HG02588 (cell line): ENCODE measurements around the gene RBSN.

Experiments
- ATAC-seq: cut with Tn5 transposase; IDR thresholded peaks from one replicate; pipeline ENCODE4 v1.9.1; 2021; ENCODE audit warnings: mild to moderate bottlenecking, moderate library complexity; ENCODE audit not compliant: unreplicated experiment

RBSN gene

GRCh38 chr3:15063238-15063637, 35.7 kb downstream of the RBSN start:
- ATAC-seq: no peak

- no peak for ATAC-seq
Observed at GRCh38 chr3:15060029-15060428, 38.9 kb downstream of the RBSN start.

- no peak for ATAC-seq
Observed at GRCh38 chr3:15056676-15057404, 42.1 kb downstream of the RBSN start.

GRCh38 chr3:15055019-15055557, 43.9 kb downstream of the RBSN start:
- peak; percentile 36 for ATAC-seq

- ATAC-seq: no peak
Observed at GRCh38 chr3:15053541-15053940, 45.4 kb downstream of the RBSN start.

- no peak for ATAC-seq
Observed at GRCh38 chr3:15052335-15053242, 46.4 kb downstream of the RBSN start.

GRCh38 chr3:15051531-15051930, 47.4 kb downstream of the RBSN start:
- peak; percentile 61 for ATAC-seq

- ATAC-seq: peak; percentile 81
Observed at GRCh38 chr3:15050405-15051092, 48.4 kb downstream of the RBSN start.

GRCh38 chr3:15049584-15049983, 49.4 kb downstream of the RBSN start:
- ATAC-seq: no peak

- ATAC-seq: no peak
Observed at GRCh38 chr3:15045667-15046066, 53.3 kb downstream of the RBSN start.

GRCh38 chr3:15044326-15044725, 54.6 kb downstream of the RBSN start:
- ATAC-seq: no peak

- ATAC-seq: no peak
Observed at GRCh38 chr3:15043408-15044171, 55.4 kb downstream of the RBSN start.

GRCh38 chr3:15042936-15043335, 56.0 kb downstream of the RBSN start:
- no peak for ATAC-seq

GRCh38 chr3:15041950-15042349, 57.0 kb downstream of the RBSN start:
- ATAC-seq: no peak

GRCh38 chr3:15040844-15041243, 58.1 kb downstream of the RBSN start:
- no peak for ATAC-seq

- no peak for ATAC-seq
Observed at GRCh38 chr3:15038306-15038705, 60.6 kb downstream of the RBSN start.

GRCh38 chr3:15033103-15033502, 65.8 kb downstream of the RBSN start:
- ATAC-seq: no peak

GRCh38 chr3:15032650-15033049, 66.3 kb downstream of the RBSN start:
- ATAC-seq: no peak

GRCh38 chr3:15029625-15030024, 69.3 kb downstream of the RBSN start:
- ATAC-seq: no peak

- no peak for ATAC-seq
Observed at GRCh38 chr3:15023719-15024118, 75.2 kb downstream of the RBSN start.
